HepG2 (cell line): ENCODE data around the gene EPC2. TPM values are rescaled to one million over a fixed set of nuclear protein-coding genes. Genes with fewer than 3 reads are reported as not detected.

Experiments
- AGO1 ChIP-seq: fragments of 200-400 bp; formaldehyde crosslinking; IDR thresholded peaks from 2 replicates; pipeline ENCODE4 v1.6.1; 2017; ENCODE audit warnings: mild to moderate bottlenecking, low read depth, low read length, moderate library complexity; ENCODE audit not compliant: poor library complexity, severe bottlenecking
- ATF2 ChIP-seq: sonication (generic); formaldehyde crosslinking; IDR thresholded peaks from 2 replicates; pipeline ENCODE4 v1.4.0; 2020; ENCODE audit warnings: missing genetic modification reagents
- ATF3 ChIP-seq: sonication (generic); formaldehyde crosslinking; IDR thresholded peaks from 2 replicates; pipeline ENCODE4 v1.4.0; 2020; ENCODE audit warnings: missing genetic modification reagents
- MYNN ChIP-seq: sonication (generic); formaldehyde crosslinking; IDR thresholded peaks from 2 replicates; pipeline ENCODE4 v1.4.0; 2020; ENCODE audit warnings: mild to moderate bottlenecking, low read depth, missing genetic modification reagents
- PTBP1 ChIP-seq: fragments of 200-400 bp; formaldehyde crosslinking; IDR thresholded peaks from 2 replicates; pipeline ENCODE4 v1.6.1; 2018; ENCODE audit warnings: low read length, low read depth; ENCODE audit not compliant: poor library complexity, severe bottlenecking
- SRSF1 ChIP-seq: fragments of 200-400 bp; formaldehyde crosslinking; optimal IDR thresholded peaks from 2 replicates; pipeline ENCODE3; 2017; ENCODE audit warnings: mild to moderate bottlenecking, low read depth, low read length, moderate library complexity
- U2AF2 ChIP-seq: fragments of 200-400 bp; formaldehyde crosslinking; IDR thresholded peaks from 2 replicates; pipeline ENCODE4 v1.6.1; 2017; ENCODE audit warnings: low read depth, mild to moderate bottlenecking, low read length
- ZHX2 ChIP-seq, 2 experiments: sonication (generic) in 1 of 2; formaldehyde crosslinking in 1 of 2; IDR thresholded peaks; 2 replicates each; pipeline versions ENCODE4 v1.6.1 to v1.9.0; 2014 to 2022; ENCODE audit warnings: antibody characterized with exemption in 1 of 2, borderline replicate concordance in 1 of 2, inconsistent platforms in 1 of 2, low read depth in 1 of 2, missing genetic modification reagents in 1 of 2
- ZNF275 ChIP-seq: sonication (generic); formaldehyde crosslinking; IDR thresholded peaks from 2 replicates; pipeline ENCODE4 v1.8.0; 2022; ENCODE audit warnings: missing genetic modification reagents, mild to moderate bottlenecking, inconsistent platforms, borderline replicate concordance
- ZNF652 ChIP-seq: IDR thresholded peaks from 2 replicates; pipeline ENCODE4 v1.6.1; 2016; ENCODE audit warnings: low read depth, borderline replicate concordance
- ZNF878 ChIP-seq: sonication (generic); formaldehyde crosslinking; IDR thresholded peaks from 2 replicates; pipeline ENCODE4 v1.8.1; 2023; ENCODE audit warnings: mild to moderate bottlenecking, missing genetic modification reagents, moderate library complexity
- polyA plus RNA-seq, 8 experiments: library from polyadenylated mRNA; depleted of rRNA in 3 of 8; stranded (reverse) in 7 of 8; unstranded in 1 of 8; fragments of >200 nt; fragmentation: Illumina TruSeq in 4 of 8; extraction: Trizol in 4 of 8; gene quantifications; 2 replicates each; pipeline versions ENCODE4 v1.2.1 to v1.2.3, GENCODE V29; 2011 to 2016; ENCODE audit warnings: low read depth in 4 of 8, missing spikeins in 1 of 8, mixed read lengths in 1 of 8; ENCODE audit not compliant: insufficient read depth in 1 of 8
- total RNA-seq, 5 experiments: library from RNA; depleted of rRNA; stranded (reverse); fragments of >200 nt; fragmentation: Illumina TruSeq; extraction: Trizol; gene quantifications; 2 replicates each; pipeline ENCODE4 v1.2.3, GENCODE V29; 2016; ENCODE audit warnings: low read depth in 1 of 5

The EPC2 gene
- total and polyA plus RNA-seq, 2 of the 13 experiments (the other 11 are each of a cell fraction or from before 2014, with no cell fraction given) = 20.5 to 22.0 TPM

GRCh38 chr2:148644883-148645538 is 460 bp downstream of the EPC2 start (continued):
- TF ChIP-seq ZHX2 (IDR thresholded peaks at IDR 0.05; ENCODE audit: low read depth) (peak; percentile 88), ZHX2 (CRISPR knock-in tag; IDR thresholded peaks at IDR 0.05; ENCODE audit: borderline replicate concordance) (no peak), ATF2 (CRISPR knock-in tag) (0 out of 2 replicates have a peak, but pooled peaks have one; percentile 42), MYNN (CRISPR knock-in tag) (no peak; the same call in 1 of the 2 replicates), ATF3 (CRISPR knock-in tag) (no peak), SRSF1 (peak; percentile 100), ZNF878 (CRISPR knock-in tag) (no peak), U2AF2 (peak; percentile 100), ZNF652 (CRISPR knock-in tag) (no peak), ZNF275 (CRISPR knock-in tag) (no peak), PTBP1 (no peak), AGO1 (peak; percentile 100)
